GM23338 (cell line): ENCODE measurements around the gene TRPM3. TPM values are rescaled to one million over a fixed set of nuclear protein-coding genes. Genes with fewer than 3 reads are reported as not detected.

Experiments
- ATAC-seq: fragments of 200-7000 bp; cut with Tn5 transposase; 3 replicates; pipeline ENCODE4 v1.9.1; 2020
- DNase-seq: peaks from one replicate; pipeline ENCODE4 v3.0.0-alpha.2; 2015; ENCODE audit warnings: low spot score
- H2AFZ ChIP-seq: fragments of 200-600 bp; sonication (generic); 2 replicates; pipeline ENCODE4 v1.8.0; 2016; ENCODE audit warnings: antibody characterized with exemption, mild to moderate bottlenecking, moderate library complexity
- H3F3A ChIP-seq: fragments of 200-600 bp; sonication (generic); replicated peaks from 2 replicates; pipeline ENCODE4 v1.8.0; 2017; ENCODE audit warnings: antibody characterized with exemption, mixed run types, low read depth
- H3K27ac ChIP-seq: fragments of 200-600 bp; sonication (generic); 2 replicates; pipeline ENCODE4 v1.6.1; 2016; ENCODE audit warnings: low read depth
- H3K27me3 ChIP-seq: fragments of 200-600 bp; sonication (generic); 2 replicates; pipeline ENCODE4 v1.8.0; 2016; ENCODE audit warnings: mild to moderate bottlenecking, mixed run types, moderate library complexity; ENCODE audit not compliant: insufficient read depth
- H3K36me3 ChIP-seq: fragments of 200-600 bp; sonication (generic); 2 replicates; pipeline ENCODE4 v1.8.0; 2016; ENCODE audit warnings: mild to moderate bottlenecking; ENCODE audit not compliant: insufficient read depth
- H3K4me1 ChIP-seq: fragments of 200-600 bp; sonication (generic); 2 replicates; pipeline ENCODE4 v1.8.0; 2016; ENCODE audit warnings: mild to moderate bottlenecking, moderate library complexity; ENCODE audit not compliant: insufficient read depth
- H3K4me2 ChIP-seq: fragments of 200-600 bp; sonication (generic); 2 replicates; pipeline ENCODE4 v1.7.1; 2017; ENCODE audit warnings: mixed run types
- H3K4me3 ChIP-seq: fragments of 200-600 bp; sonication (generic); 2 replicates; pipeline ENCODE4 v1.6.1; 2016; ENCODE audit warnings: mixed run types
- H3K79me2 ChIP-seq: fragments of 200-600 bp; sonication (generic); replicated peaks from 2 replicates; pipeline ENCODE4 v1.8.0; 2017; ENCODE audit warnings: mild to moderate bottlenecking; ENCODE audit not compliant: insufficient read depth
- H3K9me2 ChIP-seq: fragments of 200-600 bp; sonication (generic); 2 replicates; pipeline ENCODE4 v1.8.0; 2017; ENCODE audit not compliant: insufficient read depth
- H4K20me1 ChIP-seq: fragments of 200-600 bp; sonication (generic); replicated peaks from 2 replicates; pipeline ENCODE4 v1.8.0; 2017; ENCODE audit warnings: mild to moderate bottlenecking; ENCODE audit not compliant: insufficient read depth
- H3K27ac Mint-ChIP-seq: 2 replicates; pipeline ENCODE4 v1.8.0; 2020; ENCODE audit warnings: inconsistent platforms, mild to moderate bottlenecking, moderate library complexity, mixed read lengths
- H3K27me3 Mint-ChIP-seq: 3 replicates; pipeline ENCODE4 v1.8.0; 2022; ENCODE audit warnings: low read depth, mild to moderate bottlenecking, moderate library complexity, mixed read lengths, inconsistent platforms; ENCODE audit not compliant: insufficient read depth, poor library complexity
- H3K36me3 Mint-ChIP-seq: 3 replicates; pipeline ENCODE4 v1.8.0; 2021; ENCODE audit warnings: low read depth, mild to moderate bottlenecking, inconsistent platforms, moderate library complexity, mixed read lengths
- H3K4me1 Mint-ChIP-seq: 3 replicates; pipeline ENCODE4 v1.8.0; 2020; ENCODE audit warnings: mild to moderate bottlenecking, inconsistent platforms, mixed read lengths
- H3K4me3 Mint-ChIP-seq: 3 replicates; pipeline ENCODE4 v1.8.0; 2021; ENCODE audit warnings: moderate library complexity, mild to moderate bottlenecking, inconsistent platforms, mixed read lengths
- H3K9me3 Mint-ChIP-seq: 3 replicates; pipeline ENCODE4 v1.8.0; 2020; ENCODE audit warnings: moderate library complexity, mild to moderate bottlenecking, inconsistent platforms, mixed read lengths
- CREB1 ChIP-seq: fragments of 250-450 bp; sonication (Bioruptor Pico); IDR thresholded peaks from 2 replicates; pipeline ENCODE4 v1.5.0; 2020; ENCODE audit warnings: low read depth, mild to moderate bottlenecking, moderate library complexity
- EZH2 ChIP-seq: fragments of 200-600 bp; sonication (generic); IDR thresholded peaks from one replicate; pipeline ENCODE4 v1.8.0; 2017; ENCODE audit warnings: antibody characterized with exemption, mild to moderate bottlenecking, low read depth; ENCODE audit not compliant: unreplicated experiment
- EZH2phosphoT487 ChIP-seq: fragments of 200-600 bp; sonication (generic); IDR thresholded peaks from one replicate; pipeline ENCODE4 v1.8.1; 2018; ENCODE audit warnings: antibody characterized with exemption; ENCODE audit not compliant: unreplicated experiment
- JUNB ChIP-seq: IDR thresholded peaks from one replicate; pipeline ENCODE4 v1.6.1; 2016; ENCODE audit warnings: antibody characterized with exemption; ENCODE audit not compliant: unreplicated experiment
- NANOG ChIP-seq: IDR thresholded peaks from 2 replicates; pipeline ENCODE4 v1.6.1; 2016; ENCODE audit warnings: antibody characterized with exemption, borderline replicate concordance
- POLR2AphosphoS5 ChIP-seq: IDR thresholded peaks from 2 replicates; pipeline ENCODE4 v1.6.1; 2016; ENCODE audit warnings: antibody characterized with exemption, low read depth
- STAT1 ChIP-seq: IDR thresholded peaks from one replicate; pipeline ENCODE4 v1.6.1; 2016; ENCODE audit warnings: antibody characterized with exemption; ENCODE audit not compliant: unreplicated experiment
- ZNF114 ChIP-seq: fragments of 250-450 bp; sonication (Bioruptor Pico); IDR thresholded peaks from 2 replicates; pipeline ENCODE4 v1.5.0; 2020; ENCODE audit warnings: mild to moderate bottlenecking, moderate library complexity
- ZNF331 ChIP-seq: fragments of 250-450 bp; sonication (Bioruptor Pico); IDR thresholded peaks from 2 replicates; pipeline ENCODE4 v1.5.0; 2020; ENCODE audit warnings: low read depth, mild to moderate bottlenecking, moderate library complexity
- polyA plus RNA-seq: library from polyadenylated mRNA; unstranded; fragments of >200 nt; fragmentation: Nextera tagmentation; extraction: Ambion mirVana; gene quantifications from 2 replicates; pipeline ENCODE4 v1.2.1, GENCODE V29; 2016
- total RNA-seq: library from RNA; depleted of rRNA; stranded (reverse); fragments of >200 nt; shearing (Covaris generic); gene quantifications from 2 replicates; pipeline ENCODE4 v1.2.3, GENCODE V29; 2014
- TF ChIP-seq, protein P1 (sequence below): IDR thresholded peaks from 2 replicates; pipeline ENCODE4 v1.6.1; 2016; ENCODE audit warnings: antibody characterized with exemption
- TF ChIP-seq, protein P2 (sequence below), 2 experiments: fragments of 200-600 bp in 1 of 2; sonication (generic) in 1 of 2; conservative IDR thresholded peaks; 2 replicates each; pipeline versions ENCODE4 v1.5.1 to v1.6.1; 2016 to 2017; ENCODE audit warnings: antibody characterized with exemption in 2 of 2, low read depth in 2 of 2, mild to moderate bottlenecking in 2 of 2, moderate library complexity in 1 of 2
- TF ChIP-seq, protein P3 (sequence below): fragments of 250-450 bp; sonication (Bioruptor Pico); IDR thresholded peaks from 2 replicates; pipeline ENCODE4 v1.5.0; 2020; ENCODE audit warnings: mild to moderate bottlenecking, moderate library complexity
- TF ChIP-seq, protein P4 (sequence below): IDR thresholded peaks from one replicate; pipeline ENCODE4 v1.6.1; 2018; ENCODE audit warnings: antibody characterized with exemption; ENCODE audit not compliant: unreplicated experiment

Gene TRPM3
- total and polyA plus RNA-seq, 2 experiments from 2014 or later: 2.8 to 8.2 TPM

DNA sequence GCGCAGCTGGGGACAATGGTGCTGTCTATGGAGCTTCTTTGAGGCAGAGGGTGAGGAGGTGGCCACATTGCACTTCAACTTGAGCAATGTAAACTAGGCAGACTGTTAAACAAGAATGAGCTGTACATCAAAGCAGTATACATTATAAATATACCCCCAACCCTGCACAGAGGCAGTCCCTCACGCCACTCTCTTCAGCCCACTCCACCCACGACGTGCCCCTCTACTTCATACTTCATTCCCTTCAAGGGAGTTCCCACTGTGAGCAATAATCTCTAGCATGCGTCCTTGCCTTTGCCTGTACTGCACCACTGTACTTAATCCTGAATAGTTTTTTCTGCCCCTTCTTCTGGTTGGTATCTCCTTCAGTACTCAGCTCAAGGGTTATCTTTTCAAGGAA, 14.4 kb downstream of the TRPM3 start:
- TF ChIP-seq ZNF331 (CRISPR knock-in tag) (no peak), NANOG (no peak), ZNF114 (CRISPR knock-in tag) (no peak), POLR2AphosphoS5 (no peak), EZH2 (no peak), EZH2phosphoT487 (no peak), JUNB (no peak), CREB1 (no peak), STAT1 (no peak)
- TF ChIP-seq, protein P1, sequence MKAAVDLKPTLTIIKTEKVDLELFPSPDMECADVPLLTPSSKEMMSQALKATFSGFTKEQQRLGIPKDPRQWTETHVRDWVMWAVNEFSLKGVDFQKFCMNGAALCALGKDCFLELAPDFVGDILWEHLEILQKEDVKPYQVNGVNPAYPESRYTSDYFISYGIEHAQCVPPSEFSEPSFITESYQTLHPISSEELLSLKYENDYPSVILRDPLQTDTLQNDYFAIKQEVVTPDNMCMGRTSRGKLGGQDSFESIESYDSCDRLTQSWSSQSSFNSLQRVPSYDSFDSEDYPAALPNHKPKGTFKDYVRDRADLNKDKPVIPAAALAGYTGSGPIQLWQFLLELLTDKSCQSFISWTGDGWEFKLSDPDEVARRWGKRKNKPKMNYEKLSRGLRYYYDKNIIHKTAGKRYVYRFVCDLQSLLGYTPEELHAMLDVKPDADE: no peak
- TF ChIP-seq, protein P2, sequence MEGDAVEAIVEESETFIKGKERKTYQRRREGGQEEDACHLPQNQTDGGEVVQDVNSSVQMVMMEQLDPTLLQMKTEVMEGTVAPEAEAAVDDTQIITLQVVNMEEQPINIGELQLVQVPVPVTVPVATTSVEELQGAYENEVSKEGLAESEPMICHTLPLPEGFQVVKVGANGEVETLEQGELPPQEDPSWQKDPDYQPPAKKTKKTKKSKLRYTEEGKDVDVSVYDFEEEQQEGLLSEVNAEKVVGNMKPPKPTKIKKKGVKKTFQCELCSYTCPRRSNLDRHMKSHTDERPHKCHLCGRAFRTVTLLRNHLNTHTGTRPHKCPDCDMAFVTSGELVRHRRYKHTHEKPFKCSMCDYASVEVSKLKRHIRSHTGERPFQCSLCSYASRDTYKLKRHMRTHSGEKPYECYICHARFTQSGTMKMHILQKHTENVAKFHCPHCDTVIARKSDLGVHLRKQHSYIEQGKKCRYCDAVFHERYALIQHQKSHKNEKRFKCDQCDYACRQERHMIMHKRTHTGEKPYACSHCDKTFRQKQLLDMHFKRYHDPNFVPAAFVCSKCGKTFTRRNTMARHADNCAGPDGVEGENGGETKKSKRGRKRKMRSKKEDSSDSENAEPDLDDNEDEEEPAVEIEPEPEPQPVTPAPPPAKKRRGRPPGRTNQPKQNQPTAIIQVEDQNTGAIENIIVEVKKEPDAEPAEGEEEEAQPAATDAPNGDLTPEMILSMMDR (conservative IDR thresholded peaks at IDR 0.05; ENCODE audit: low read depth in 2 of 2): no peak
- TF ChIP-seq, protein P3, sequence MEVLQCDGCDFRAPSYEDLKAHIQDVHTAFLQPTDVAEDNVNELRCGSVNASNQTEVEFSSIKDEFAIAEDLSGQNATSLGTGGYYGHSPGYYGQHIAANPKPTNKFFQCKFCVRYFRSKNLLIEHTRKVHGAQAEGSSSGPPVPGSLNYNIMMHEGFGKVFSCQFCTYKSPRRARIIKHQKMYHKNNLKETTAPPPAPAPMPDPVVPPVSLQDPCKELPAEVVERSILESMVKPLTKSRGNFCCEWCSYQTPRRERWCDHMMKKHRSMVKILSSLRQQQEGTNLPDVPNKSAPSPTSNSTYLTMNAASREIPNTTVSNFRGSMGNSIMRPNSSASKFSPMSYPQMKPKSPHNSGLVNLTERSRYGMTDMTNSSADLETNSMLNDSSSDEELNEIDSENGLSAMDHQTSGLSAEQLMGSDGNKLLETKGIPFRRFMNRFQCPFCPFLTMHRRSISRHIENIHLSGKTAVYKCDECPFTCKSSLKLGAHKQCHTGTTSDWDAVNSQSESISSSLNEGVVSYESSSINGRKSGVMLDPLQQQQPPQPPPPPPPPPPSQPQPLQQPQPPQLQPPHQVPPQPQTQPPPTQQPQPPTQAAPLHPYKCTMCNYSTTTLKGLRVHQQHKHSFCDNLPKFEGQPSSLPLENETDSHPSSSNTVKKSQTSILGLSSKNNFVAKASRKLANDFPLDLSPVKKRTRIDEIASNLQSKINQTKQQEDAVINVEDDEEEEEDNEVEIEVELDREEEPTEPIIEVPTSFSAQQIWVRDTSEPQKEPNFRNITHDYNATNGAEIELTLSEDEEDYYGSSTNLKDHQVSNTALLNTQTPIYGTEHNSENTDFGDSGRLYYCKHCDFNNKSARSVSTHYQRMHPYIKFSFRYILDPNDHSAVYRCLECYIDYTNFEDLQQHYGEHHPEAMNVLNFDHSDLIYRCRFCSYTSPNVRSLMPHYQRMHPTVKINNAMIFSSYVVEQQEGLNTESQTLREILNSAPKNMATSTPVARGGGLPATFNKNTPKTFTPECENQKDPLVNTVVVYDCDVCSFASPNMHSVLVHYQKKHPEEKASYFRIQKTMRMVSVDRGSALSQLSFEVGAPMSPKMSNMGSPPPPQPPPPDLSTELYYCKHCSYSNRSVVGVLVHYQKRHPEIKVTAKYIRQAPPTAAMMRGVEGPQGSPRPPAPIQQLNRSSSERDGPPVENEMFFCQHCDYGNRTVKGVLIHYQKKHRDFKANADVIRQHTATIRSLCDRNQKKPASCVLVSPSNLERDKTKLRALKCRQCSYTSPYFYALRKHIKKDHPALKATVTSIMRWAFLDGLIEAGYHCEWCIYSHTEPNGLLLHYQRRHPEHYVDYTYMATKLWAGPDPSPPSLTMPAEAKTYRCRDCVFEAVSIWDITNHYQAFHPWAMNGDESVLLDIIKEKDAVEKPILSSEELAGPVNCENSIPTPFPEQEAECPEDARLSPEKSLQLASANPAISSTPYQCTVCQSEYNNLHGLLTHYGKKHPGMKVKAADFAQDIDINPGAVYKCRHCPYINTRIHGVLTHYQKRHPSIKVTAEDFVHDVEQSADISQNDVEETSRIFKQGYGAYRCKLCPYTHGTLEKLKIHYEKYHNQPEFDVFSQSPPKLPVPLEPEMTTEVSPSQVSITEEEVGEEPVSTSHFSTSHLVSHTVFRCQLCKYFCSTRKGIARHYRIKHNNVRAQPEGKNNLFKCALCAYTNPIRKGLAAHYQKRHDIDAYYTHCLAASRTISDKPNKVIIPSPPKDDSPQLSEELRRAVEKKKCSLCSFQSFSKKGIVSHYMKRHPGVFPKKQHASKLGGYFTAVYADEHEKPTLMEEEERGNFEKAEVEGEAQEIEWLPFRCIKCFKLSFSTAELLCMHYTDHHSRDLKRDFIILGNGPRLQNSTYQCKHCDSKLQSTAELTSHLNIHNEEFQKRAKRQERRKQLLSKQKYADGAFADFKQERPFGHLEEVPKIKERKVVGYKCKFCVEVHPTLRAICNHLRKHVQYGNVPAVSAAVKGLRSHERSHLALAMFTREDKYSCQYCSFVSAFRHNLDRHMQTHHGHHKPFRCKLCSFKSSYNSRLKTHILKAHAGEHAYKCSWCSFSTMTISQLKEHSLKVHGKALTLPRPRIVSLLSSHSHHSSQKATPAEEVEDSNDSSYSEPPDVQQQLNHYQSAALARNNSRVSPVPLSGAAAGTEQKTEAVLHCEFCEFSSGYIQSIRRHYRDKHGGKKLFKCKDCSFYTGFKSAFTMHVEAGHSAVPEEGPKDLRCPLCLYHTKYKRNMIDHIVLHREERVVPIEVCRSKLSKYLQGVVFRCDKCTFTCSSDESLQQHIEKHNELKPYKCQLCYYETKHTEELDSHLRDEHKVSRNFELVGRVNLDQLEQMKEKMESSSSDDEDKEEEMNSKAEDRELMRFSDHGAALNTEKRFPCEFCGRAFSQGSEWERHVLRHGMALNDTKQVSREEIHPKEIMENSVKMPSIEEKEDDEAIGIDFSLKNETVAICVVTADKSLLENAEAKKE (CRISPR knock-in tag): no peak
- TF ChIP-seq, protein P4, sequence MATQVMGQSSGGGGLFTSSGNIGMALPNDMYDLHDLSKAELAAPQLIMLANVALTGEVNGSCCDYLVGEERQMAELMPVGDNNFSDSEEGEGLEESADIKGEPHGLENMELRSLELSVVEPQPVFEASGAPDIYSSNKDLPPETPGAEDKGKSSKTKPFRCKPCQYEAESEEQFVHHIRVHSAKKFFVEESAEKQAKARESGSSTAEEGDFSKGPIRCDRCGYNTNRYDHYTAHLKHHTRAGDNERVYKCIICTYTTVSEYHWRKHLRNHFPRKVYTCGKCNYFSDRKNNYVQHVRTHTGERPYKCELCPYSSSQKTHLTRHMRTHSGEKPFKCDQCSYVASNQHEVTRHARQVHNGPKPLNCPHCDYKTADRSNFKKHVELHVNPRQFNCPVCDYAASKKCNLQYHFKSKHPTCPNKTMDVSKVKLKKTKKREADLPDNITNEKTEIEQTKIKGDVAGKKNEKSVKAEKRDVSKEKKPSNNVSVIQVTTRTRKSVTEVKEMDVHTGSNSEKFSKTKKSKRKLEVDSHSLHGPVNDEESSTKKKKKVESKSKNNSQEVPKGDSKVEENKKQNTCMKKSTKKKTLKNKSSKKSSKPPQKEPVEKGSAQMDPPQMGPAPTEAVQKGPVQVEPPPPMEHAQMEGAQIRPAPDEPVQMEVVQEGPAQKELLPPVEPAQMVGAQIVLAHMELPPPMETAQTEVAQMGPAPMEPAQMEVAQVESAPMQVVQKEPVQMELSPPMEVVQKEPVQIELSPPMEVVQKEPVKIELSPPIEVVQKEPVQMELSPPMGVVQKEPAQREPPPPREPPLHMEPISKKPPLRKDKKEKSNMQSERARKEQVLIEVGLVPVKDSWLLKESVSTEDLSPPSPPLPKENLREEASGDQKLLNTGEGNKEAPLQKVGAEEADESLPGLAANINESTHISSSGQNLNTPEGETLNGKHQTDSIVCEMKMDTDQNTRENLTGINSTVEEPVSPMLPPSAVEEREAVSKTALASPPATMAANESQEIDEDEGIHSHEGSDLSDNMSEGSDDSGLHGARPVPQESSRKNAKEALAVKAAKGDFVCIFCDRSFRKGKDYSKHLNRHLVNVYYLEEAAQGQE: no peak
- peak overlapping the region; percentile 31; the same call in 1 of the 2 replicates for H3K27ac Mint-ChIP-seq
- H3K4me1 Mint-ChIP-seq: peaks cover 25% of the 10 kb centered on the region
- H3K9me3 Mint-ChIP-seq: no peaks in the 10 kb centered on the region
- H4K20me1 ChIP-seq: no peaks in the 10 kb centered on the region
- H3K27me3 Mint-ChIP-seq: no peaks in the 10 kb centered on the region
- no peaks in the 10 kb centered on the region; the same call in 2 of the 3 replicates for H3K36me3 Mint-ChIP-seq
- H3F3A ChIP-seq: no peaks in the 10 kb centered on the region
- H3K4me3 ChIP-seq: no peak overlapping the region
- ATAC-seq (no peak), DNase-seq (no peak)
- H3K9me2 ChIP-seq: no peaks in the 10 kb centered on the region
- H3K27ac ChIP-seq: no peak overlapping the region
- H3K4me3 Mint-ChIP-seq: no peak overlapping the region
- H3K4me2 ChIP-seq: no peak overlapping the region
- no peaks in the 10 kb centered on the region for H3K27me3 ChIP-seq
- peaks cover 3% of the 10 kb centered on the region for H3K79me2 ChIP-seq
- H3K36me3 ChIP-seq: no peaks in the 10 kb centered on the region
- H2AFZ ChIP-seq: no peak overlapping the region
- H3K4me1 ChIP-seq: peaks cover 4% of the 10 kb centered on the region; the same call in 1 of the 2 replicates
